SU-DHL-6 (cell line): ENCODE results near the gene PRSS48.
"Not testable (repeated sequence)": the region's sequence is repeated elsewhere in the genome, so short reads cannot be mapped to it uniquely, and the experiment has no call there.

Source experiments
- H2AFZ ChIP-seq: fragments of 200-600 bp; sonication (generic); 2 replicates; pipeline ENCODE4 v1.6.1; 2014; ENCODE audit warnings: low read depth, mild to moderate bottlenecking, moderate library complexity, mixed read lengths, antibody characterized with exemption, low read length; ENCODE audit not compliant: severe bottlenecking
- H3F3A ChIP-seq: fragments of 200-600 bp; shearing (Covaris generic); 2 replicates; pipeline ENCODE4 v1.6.0; 2016; ENCODE audit warnings: antibody characterized with exemption, mild to moderate bottlenecking; ENCODE audit not compliant: insufficient read depth
- H3K27ac ChIP-seq: fragments of 200-600 bp; sonication (generic); 2 replicates; pipeline ENCODE4 v1.5.1; 2016; ENCODE audit warnings: low read depth, mild to moderate bottlenecking, low read length, moderate library complexity, mixed read lengths
- H3K27me3 ChIP-seq: fragments of 200-600 bp; sonication (generic), shearing (Covaris generic); 2 replicates; pipeline ENCODE4 v1.6.0; 2014; ENCODE audit warnings: mild to moderate bottlenecking, low read length
- H3K36me3 ChIP-seq: fragments of 200-600 bp; sonication (generic); 2 replicates; pipeline ENCODE4 v1.6.1; 2014; ENCODE audit warnings: mild to moderate bottlenecking, low read length, mixed read lengths
- H3K4me2 ChIP-seq: fragments of 300-600, 200-600 bp; shearing (Covaris generic), sonication (generic); 2 replicates; pipeline ENCODE4 v1.6.0; 2014; ENCODE audit warnings: low read length, low read depth, mild to moderate bottlenecking; ENCODE audit not compliant: poor library complexity, severe bottlenecking
- H3K4me3 ChIP-seq: fragments of 200-600 bp; sonication (generic); 2 replicates; pipeline ENCODE4 v1.5.1; 2014; ENCODE audit warnings: antibody characterized with exemption, low read length, mild to moderate bottlenecking, mixed read lengths; ENCODE audit not compliant: insufficient read depth, poor library complexity, severe bottlenecking
- H3K79me2 ChIP-seq: fragments of 200-600 bp; sonication (generic); 2 replicates; pipeline ENCODE4 v1.6.1; 2014; ENCODE audit warnings: mild to moderate bottlenecking, low read length, moderate library complexity; ENCODE audit not compliant: insufficient read depth
- H3K9ac ChIP-seq: fragments of 200-600 bp; sonication (generic); 2 replicates; pipeline ENCODE4 v1.7.0; 2014; ENCODE audit warnings: mild to moderate bottlenecking, low read length
- H3K9me2 ChIP-seq: fragments of 200-600 bp; sonication (generic); replicated peaks from 2 replicates; pipeline ENCODE4 v1.6.1; 2014; ENCODE audit warnings: low read length; ENCODE audit not compliant: insufficient read depth
- H3K9me3 ChIP-seq: fragments of 200-600 bp; sonication (generic); 2 replicates; pipeline ENCODE4 v1.6.1; 2014; ENCODE audit warnings: low read length, mixed read lengths; ENCODE audit not compliant: insufficient read depth
- H4K20me1 ChIP-seq: fragments of 200-600 bp; sonication (generic); 2 replicates; pipeline ENCODE4 v1.6.1; 2014; ENCODE audit warnings: low read depth, mild to moderate bottlenecking, antibody characterized with exemption, low read length, moderate library complexity, mixed read lengths
- EZH2phosphoT487 ChIP-seq: fragments of 200-600 bp; sonication (generic), shearing (Covaris generic); conservative IDR thresholded peaks from 2 replicates; pipeline ENCODE4 v1.6.1; 2018; ENCODE audit warnings: mild to moderate bottlenecking, antibody characterized with exemption, low read length, moderate library complexity, mixed read lengths
- TF ChIP-seq, protein P1 (sequence below): fragments of 200-600 bp; sonication (generic); IDR thresholded peaks from one replicate; pipeline ENCODE4 v1.5.1; 2017; ENCODE audit warnings: antibody characterized with exemption, mild to moderate bottlenecking, low read length, moderate library complexity; ENCODE audit not compliant: insufficient read depth, poor library complexity, severe bottlenecking

Gene PRSS48

DNA sequence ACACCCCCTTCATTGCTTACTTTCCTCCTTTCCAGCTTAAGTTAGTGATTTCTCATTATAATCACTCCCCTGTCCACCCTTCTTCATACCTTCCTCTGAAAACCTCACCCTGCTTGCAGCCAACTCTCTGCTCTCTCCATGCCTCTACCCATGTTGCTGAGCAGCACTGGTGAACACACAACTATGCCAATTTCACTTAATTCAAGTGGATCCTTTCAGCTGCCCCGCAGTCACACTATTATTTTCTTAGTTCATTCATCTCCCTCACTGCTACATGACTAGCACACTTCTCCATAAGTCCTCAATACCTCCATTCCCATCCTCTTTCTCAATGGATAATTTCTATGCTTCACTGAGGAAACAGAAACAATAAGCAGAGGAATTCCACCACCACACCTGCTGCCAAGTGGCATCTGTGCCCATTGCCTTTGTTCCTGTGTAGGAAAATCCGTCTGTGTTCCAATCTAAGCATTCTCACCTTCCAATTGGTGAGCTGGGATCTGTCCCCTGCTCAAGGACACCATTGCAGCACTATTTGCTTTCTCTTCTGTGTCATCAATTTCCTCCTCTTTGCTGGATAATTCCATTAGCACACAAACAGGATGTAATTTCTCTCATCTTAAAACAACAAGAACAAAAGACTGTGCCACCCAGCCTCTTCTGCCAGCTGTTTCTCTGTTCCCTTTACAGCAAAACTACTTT is 25.2 kb upstream of the PRSS48 start:
- Histone ChIP-seq H3K9me3 (no peaks in the 10 kb centered on the region), H3K9me2 (no peaks in the 10 kb centered on the region), H3K27me3 (no peaks in the 10 kb centered on the region), H3K36me3 (no peaks in the 10 kb centered on the region), H4K20me1 (no peaks in the 10 kb centered on the region), H3K4me2 (no peak overlapping the region), H2AFZ (no peak overlapping the region), H3K27ac (no peak overlapping the region), H3K79me2 (no peaks in the 10 kb centered on the region), H3F3A (no peaks in the 10 kb centered on the region), H3K4me3 (no peak overlapping the region), H3K9ac (no peak overlapping the region)
- TF ChIP-seq EZH2phosphoT487, result no peak

DNA sequence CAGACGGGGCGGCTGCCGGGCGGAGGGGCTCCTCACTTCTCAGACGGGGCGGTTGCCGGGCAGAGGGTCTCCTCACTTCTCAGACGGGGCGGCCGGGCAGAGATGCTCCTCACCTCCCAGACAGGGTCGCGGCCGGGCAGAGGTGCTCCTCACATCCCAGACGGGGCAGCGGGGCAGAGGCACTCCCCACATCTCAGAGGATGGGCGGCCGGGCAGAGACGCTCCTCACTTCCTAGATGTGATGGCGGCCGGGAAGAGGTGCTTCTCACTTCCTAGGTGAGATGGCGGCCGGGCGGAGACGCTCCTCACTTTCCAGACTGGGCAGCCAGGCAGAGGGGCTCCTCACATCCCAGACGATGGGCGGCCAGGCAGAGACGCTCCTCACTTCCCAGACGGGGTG is 21.7 kb upstream of the PRSS48 start:
- H3K9me3 ChIP-seq, H4K20me1 ChIP-seq, H3F3A ChIP-seq, H3K27me3 ChIP-seq, H3K36me3 ChIP-seq, H3K9ac ChIP-seq, H3K4me3 ChIP-seq, H3K9me2 ChIP-seq, H3K79me2 ChIP-seq, H3K4me2 ChIP-seq, H2AFZ ChIP-seq, H3K27ac ChIP-seq: not testable (repeated sequence)

DNA sequence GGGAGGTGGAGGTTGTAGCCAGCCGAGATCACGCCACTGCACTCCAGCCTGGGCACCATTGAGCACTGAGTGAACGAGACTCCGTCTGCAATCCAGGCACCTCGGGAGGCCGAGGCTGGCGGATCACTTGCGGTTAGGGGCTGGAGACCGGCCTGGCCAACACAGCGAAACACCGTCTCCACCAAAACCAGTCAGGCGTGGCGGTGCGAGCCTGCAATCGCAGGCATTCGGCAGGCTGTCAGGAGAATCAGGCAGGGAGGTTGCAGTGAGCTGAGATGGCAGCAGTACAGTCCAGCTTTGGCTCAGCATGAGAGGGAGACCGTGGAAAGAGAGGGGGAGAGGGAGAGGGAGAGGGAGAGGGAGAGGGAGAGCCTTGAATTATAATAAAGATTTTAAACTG is 21.3 kb upstream of the PRSS48 start:
- not testable (repeated sequence) for H2AFZ ChIP-seq, H3K9me3 ChIP-seq, H3K9ac ChIP-seq, H3F3A ChIP-seq, H4K20me1 ChIP-seq, H3K27me3 ChIP-seq, H3K4me2 ChIP-seq, H3K4me3 ChIP-seq, H3K36me3 ChIP-seq, H3K79me2 ChIP-seq, H3K27ac ChIP-seq, H3K9me2 ChIP-seq

DNA sequence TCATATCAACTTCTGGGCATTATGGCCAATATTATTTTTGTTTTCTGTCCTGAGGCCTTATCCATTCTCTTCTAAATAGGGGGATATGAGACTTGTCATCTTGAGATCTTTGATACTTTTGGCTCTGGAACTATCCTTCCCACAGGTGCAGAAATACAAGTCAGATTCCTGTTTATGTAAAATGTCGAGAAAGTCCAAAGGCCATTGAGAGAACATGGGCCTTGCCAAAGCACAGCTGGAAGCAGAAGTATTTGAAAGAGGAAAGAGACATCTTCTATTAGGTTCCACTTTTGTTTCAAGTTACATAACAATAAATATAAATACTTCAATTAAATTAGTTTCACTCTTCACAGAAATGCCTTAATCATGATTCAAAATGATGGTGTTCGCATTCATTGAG is 20.8 kb upstream of the PRSS48 start:
- H3F3A ChIP-seq, result no peaks in the 10 kb centered on the region
- H3K36me3 ChIP-seq, result no peaks in the 10 kb centered on the region
- H3K9me2 ChIP-seq, result no peaks in the 10 kb centered on the region
- H3K9ac ChIP-seq, result no peak overlapping the region
- no peak overlapping the region for H3K27ac ChIP-seq
- H2AFZ ChIP-seq, result no peak overlapping the region
- no peak overlapping the region for H3K4me2 ChIP-seq
- H4K20me1 ChIP-seq, result no peaks in the 10 kb centered on the region
- no peaks in the 10 kb centered on the region for H3K27me3 ChIP-seq
- no peaks in the 10 kb centered on the region for H3K79me2 ChIP-seq
- no peaks in the 10 kb centered on the region for H3K9me3 ChIP-seq
- no peak overlapping the region for H3K4me3 ChIP-seq
- no peak for TF ChIP-seq EZH2phosphoT487
- TF ChIP-seq, protein P1, sequence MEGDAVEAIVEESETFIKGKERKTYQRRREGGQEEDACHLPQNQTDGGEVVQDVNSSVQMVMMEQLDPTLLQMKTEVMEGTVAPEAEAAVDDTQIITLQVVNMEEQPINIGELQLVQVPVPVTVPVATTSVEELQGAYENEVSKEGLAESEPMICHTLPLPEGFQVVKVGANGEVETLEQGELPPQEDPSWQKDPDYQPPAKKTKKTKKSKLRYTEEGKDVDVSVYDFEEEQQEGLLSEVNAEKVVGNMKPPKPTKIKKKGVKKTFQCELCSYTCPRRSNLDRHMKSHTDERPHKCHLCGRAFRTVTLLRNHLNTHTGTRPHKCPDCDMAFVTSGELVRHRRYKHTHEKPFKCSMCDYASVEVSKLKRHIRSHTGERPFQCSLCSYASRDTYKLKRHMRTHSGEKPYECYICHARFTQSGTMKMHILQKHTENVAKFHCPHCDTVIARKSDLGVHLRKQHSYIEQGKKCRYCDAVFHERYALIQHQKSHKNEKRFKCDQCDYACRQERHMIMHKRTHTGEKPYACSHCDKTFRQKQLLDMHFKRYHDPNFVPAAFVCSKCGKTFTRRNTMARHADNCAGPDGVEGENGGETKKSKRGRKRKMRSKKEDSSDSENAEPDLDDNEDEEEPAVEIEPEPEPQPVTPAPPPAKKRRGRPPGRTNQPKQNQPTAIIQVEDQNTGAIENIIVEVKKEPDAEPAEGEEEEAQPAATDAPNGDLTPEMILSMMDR, result no peak

DNA sequence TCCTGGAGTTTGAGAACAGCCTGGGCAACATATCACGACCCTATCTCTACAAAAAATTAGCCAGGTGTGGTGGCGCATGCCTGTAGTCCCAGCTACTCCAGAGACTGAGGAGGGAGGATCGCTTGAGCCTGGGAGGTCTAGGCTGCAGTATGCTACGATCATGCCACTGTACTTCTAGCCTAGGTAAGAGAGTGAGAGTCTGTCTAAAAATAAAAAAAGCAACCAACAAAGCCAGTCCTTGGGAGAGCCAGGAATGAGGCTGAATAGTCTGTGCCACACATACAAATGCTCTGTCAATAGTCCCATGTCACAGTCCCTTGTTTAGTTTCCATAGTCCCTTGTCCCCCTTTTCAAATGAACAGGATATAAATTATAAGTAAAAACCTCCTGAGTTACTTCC is 19.3 kb upstream of the PRSS48 start:
- H3K79me2 ChIP-seq, result no peaks in the 10 kb centered on the region

More for the DNA sequence above, 19.3 kb upstream of the PRSS48 start:
- Histone ChIP-seq H3K9ac (no peak overlapping the region), H3K4me3 (no peak overlapping the region), H3F3A (no peaks in the 10 kb centered on the region), H3K27me3 (no peaks in the 10 kb centered on the region), H4K20me1 (no peaks in the 10 kb centered on the region), H3K9me2 (no peaks in the 10 kb centered on the region), H3K4me2 (no peak overlapping the region), H3K27ac (no peak overlapping the region), H2AFZ (no peak overlapping the region), H3K9me3 (no peaks in the 10 kb centered on the region), H3K36me3 (no peaks in the 10 kb centered on the region)
- TF ChIP-seq EZH2phosphoT487, result no peak
- TF ChIP-seq, protein P1, result no peak
